Measurements from ENCODE around the gene GSTA1.
"Not testable (repeated sequence)": the region's sequence is repeated elsewhere in the genome, so short reads cannot be mapped to it uniquely, and the experiment has no call there.

GSTA1 gene

GRCh38 chr6:52753137-52753536, 50.5 kb downstream of the GSTA1 start:
- not testable (repeated sequence) for DNase-seq

GRCh38 chr6:52752310-52752709, 51.3 kb downstream of the GSTA1 start:
- no peak for DNase-seq

- DNase-seq = no peak
Measured at GRCh38 chr6:52749556-52750152, 54.0 kb downstream of the GSTA1 start.

- not testable (repeated sequence) for DNase-seq
Measured at GRCh38 chr6:52747301-52747700, 56.3 kb downstream of the GSTA1 start.

- DNase-seq = peak; percentile 58
Measured at GRCh38 chr6:52746213-52746612, 57.4 kb downstream of the GSTA1 start.

- DNase-seq = no peak
Measured at GRCh38 chr6:52745764-52746201, 57.8 kb downstream of the GSTA1 start.

GRCh38 chr6:52741872-52742271, 61.7 kb downstream of the GSTA1 start:
- DNase-seq = no peak
